NCI-H69 (cell line): ENCODE data around the gene ABCC3.

Experiments
- DNase-seq: peaks from one replicate; lab custom pipeline; 2025; lab: John Stamatoyannopoulos, UW

The ABCC3 gene

GRCh38 chr17:50642722-50643656 lies 8.3 kb downstream of the ABCC3 start:
- no peak for DNase-seq

GRCh38 chr17:50645748-50646682 lies 11.3 kb downstream of the ABCC3 start:
- no peak for DNase-seq

DNA sequence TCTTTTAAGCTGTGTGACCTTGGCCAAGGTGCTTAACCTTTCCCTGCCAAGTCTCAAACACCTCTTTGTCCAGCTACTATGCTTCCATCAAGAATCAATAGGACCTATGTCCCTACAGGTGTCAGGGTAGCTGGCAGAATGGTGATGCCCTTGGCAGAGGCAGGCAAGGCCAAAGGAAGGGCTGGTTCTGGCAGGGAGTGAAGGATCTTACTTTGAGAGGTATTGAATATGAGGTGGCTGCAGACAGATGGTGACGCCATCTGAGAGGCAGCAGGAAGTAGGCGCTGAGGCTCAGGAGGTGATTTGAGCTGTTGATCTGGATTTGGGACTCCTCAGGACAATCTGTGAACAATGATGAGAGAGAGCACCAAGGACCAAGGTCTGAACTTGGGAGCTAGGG lies 12.5 kb downstream of the ABCC3 start:
- no peak for DNase-seq

GRCh38 chr17:50649042-50649908 lies 14.6 kb downstream of the ABCC3 start:
- DNase-seq: peak; percentile 60

- no peak for DNase-seq
These were observed 17.0 kb downstream of the ABCC3 start for GRCh38 chr17:50651661-50652060.

DNA sequence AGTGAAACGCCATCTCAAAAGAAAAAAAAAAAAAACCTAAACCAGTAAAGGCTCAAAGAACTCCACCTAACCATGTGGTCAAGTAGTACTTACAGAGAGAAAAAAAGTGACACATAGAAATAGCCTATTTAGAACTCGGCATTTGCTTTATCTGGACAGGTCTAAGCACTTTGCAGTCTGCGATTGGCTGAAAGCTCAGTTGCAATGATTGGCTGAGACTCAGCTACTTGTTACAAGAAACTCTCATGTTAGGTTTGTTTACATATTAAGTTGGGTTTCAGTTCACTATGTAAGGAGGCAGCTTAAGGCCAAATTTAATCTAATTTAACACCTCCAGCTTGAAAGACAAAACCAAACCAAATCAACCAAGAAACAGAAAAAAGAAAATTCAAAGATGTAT lies 19.1 kb downstream of the ABCC3 start:
- DNase-seq: no peak

DNA sequence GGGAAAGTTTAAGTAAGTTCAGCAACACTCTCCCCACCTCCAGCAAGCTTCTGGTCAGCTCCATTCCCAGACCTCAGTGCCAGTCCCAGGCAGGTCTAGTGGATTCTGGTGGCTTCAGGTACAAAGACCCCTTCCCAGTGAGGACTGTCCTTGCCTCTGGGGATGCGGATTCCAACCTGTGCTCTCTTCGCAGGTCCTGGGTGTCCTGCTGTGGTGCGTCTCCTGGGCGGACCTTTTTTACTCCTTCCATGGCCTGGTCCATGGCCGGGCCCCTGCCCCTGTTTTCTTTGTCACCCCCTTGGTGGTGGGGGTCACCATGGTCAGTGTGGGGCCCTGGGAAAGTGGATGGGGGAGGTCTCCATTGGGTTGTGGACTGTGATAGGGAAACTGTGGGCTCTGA lies 21.8 kb downstream of the ABCC3 start:
- DNase-seq: no peak

GRCh38 chr17:50657054-50657453 lies 22.4 kb downstream of the ABCC3 start:
- no peak for DNase-seq

DNA sequence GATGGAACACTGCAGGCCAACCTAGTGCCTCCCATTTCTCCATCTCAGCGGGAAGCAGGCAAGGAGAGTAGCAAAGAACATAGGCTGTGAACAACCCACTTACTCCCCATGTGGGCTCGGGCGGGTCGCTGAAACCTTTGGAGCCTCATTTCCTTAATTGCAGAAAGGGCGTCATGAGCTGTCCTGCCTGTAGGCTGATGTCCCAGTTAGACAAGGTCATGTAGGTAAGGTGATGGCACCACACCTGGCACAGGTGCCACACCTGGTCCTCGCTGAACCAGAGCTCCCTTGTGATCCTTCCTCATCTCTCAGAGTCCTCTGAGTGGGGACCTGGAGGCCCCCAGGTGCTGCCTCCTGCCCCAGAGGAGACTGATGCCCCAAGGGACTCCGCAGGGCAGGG lies 22.9 kb downstream of the ABCC3 start:
- no peak for DNase-seq

- DNase-seq: no peak
These were observed 23.9 kb downstream of the ABCC3 start for GRCh38 chr17:50658616-50659015.

- peak; percentile 22 for DNase-seq
These were observed 24.5 kb downstream of the ABCC3 start for GRCh38 chr17:50659179-50659578.

DNA sequence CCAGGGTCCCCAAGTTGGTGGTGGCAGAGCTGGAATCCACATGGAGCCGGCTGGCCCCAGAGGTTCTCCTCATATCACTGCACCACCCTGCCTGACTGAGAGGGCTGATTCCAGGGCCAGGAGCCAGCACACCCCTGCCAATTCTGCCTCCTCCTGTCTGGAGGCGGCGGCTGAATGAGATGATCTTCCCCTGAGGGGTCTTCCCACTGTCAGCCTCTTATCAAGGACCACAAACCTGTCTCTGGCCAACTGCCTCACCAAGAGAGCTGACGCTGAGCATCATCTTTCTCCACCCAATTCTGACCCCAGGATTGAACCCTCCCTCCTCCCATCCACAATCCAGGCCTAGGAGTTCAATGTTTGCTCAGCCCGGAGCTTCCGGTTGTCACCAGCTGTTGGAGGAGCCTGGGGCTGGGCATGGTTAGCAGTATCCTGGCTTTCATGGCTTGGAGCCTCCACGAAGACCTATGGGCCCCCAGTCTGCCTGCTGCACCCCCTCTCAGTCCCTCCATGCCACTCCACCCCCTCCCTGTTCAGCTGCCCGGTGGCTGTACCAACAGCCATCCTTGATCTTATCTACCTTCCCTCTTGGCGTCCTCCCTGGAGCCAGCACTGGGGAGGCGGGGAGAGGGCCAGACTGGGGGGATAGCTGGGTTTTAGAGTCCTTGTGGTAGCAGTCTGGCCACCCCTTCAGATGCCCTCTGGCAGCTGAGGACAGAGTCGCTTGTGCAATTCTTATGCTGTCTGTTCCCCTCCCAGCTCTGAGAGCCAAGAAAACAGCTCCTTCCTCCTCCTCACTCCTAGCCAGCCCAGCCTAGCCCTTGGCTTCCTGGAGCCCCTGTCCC lies 25.6 kb downstream of the ABCC3 start:
- peak; percentile 93 for DNase-seq

DNA sequence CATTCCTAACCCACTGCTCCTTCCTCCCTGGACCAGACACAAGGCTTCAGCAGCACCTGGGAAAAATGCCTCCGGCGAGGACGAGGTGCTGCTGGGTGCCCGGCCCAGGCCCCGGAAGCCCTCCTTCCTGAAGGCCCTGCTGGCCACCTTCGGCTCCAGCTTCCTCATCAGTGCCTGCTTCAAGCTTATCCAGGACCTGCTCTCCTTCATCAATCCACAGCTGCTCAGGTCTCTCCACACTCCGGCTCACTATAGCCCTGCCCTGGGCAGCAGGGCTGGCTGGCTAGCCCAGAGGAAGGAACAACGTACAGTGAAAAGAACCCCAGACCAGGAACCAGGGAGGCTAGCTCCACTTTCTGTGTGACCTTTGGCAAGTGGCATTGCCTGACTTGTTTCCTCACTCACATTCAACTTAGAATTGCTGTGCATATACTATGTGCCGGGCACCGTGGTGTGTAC lies 26.2 kb downstream of the ABCC3 start:
- no peak for DNase-seq

DNA sequence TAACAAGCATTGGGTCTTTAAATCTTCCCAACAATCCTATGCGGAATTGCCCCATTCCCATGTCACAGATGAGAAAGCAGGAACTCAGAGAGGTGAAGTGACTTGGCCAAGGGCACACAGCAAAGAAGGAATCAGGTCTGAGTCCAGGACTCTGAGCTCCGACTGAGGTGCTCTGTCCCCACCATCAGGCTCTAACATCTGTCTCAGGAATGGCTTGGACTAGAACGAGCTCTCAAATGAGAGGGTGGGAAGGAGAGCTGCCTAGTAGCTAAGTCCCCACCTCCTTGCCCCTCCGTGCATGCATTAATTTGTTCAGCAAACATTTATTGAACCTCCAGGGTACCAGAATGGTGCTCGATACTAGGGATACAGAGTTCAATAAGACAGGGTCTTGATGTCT lies 26.7 kb downstream of the ABCC3 start:
- peak; percentile 61 for DNase-seq

GRCh38 chr17:50661795-50662391 lies 27.2 kb downstream of the ABCC3 start:
- DNase-seq: peak; percentile 85

DNA sequence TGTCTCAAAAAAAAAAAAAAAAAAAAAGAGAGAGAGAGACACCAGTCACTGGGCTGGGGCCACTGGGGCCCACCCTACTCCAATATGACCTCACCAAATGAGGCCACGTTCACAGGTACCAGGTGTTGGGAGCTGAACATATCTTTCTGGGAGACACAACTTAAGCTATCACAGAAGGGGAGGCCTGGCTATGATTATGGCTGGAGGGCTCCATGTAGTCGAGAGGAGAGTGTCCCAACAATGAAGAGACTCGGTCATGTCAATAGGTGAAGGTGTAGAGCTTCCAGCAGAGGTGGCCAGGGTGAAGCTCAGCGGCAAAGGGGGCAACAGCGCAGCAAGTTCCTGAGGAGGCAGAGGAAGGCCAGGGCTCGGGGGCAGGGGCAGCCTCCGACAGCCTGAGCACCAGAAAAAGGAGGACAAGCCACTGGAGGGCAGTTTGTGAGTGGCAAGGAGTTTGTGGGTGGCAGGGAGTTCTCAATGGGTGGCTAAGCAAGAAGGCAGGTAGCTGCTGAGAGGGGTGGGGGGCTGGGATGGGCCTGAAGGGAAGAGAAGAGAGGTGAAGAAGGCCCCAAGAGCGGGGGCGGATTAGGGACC lies 28.0 kb downstream of the ABCC3 start:
- no peak for DNase-seq

DNA sequence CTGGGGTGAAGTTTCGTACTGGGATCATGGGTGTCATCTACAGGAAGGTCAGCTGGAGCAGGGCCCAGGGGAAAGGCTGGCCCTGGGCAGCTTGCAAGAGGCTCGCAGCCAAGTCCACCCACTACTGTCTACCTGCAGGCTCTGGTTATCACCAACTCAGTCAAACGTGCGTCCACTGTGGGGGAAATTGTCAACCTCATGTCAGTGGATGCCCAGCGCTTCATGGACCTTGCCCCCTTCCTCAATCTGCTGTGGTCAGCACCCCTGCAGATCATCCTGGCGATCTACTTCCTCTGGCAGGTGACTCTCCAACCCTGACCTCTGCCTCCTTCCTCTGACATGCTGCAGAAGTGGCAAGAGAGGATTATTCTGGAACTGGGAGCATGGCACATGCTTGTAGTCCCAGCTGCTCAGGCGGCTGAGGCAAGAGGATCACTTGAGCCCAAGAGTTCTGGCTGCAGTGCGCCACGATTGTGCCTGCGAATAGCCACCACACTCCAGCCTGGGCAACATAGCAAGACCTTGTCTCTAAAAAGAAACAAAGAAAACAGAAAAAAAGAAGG lies 29.2 kb downstream of the ABCC3 start:
- DNase-seq: no peak

GRCh38 chr17:50664788-50665458 lies 30.2 kb downstream of the ABCC3 start:
- DNase-seq: no peak

- DNase-seq: no peak
These were observed 31.2 kb downstream of the ABCC3 start for GRCh38 chr17:50665838-50666237.
